ENCODE results near the gene ZBTB47.

ZBTB47 gene

GRCh38 chr3:42655331-42655888, 1.9 kb downstream of the ZBTB47 start:
- Histone ChIP-seq H3K4me1 (ENCODE audit: low read depth, poor library complexity, severe bottlenecking) (no peaks in the 10 kb centered on the region), H3K27ac (no peak overlapping the region), H4K20me1 (ENCODE audit: insufficient read depth) (no peaks in the 10 kb centered on the region), H3K4me3 (IDR thresholded peaks at IDR 0.05; ENCODE audit: insufficient read depth, low read depth, low read length) (no peak overlapping the region), H3K79me2 (ENCODE audit: insufficient read depth, low read depth) (no peaks in the 10 kb centered on the region), H2AFZ (ENCODE audit: low read depth) (no peak overlapping the region), H3K27me3 (ENCODE audit: insufficient read depth, low read depth) (no peaks in the 10 kb centered on the region), H3K36me3 (ENCODE audit: insufficient read depth) (no peaks in the 10 kb centered on the region), H3K9ac (no peak overlapping the region), H3K4me2 (no peak overlapping the region)
- TF ChIP-seq, protein P1, sequence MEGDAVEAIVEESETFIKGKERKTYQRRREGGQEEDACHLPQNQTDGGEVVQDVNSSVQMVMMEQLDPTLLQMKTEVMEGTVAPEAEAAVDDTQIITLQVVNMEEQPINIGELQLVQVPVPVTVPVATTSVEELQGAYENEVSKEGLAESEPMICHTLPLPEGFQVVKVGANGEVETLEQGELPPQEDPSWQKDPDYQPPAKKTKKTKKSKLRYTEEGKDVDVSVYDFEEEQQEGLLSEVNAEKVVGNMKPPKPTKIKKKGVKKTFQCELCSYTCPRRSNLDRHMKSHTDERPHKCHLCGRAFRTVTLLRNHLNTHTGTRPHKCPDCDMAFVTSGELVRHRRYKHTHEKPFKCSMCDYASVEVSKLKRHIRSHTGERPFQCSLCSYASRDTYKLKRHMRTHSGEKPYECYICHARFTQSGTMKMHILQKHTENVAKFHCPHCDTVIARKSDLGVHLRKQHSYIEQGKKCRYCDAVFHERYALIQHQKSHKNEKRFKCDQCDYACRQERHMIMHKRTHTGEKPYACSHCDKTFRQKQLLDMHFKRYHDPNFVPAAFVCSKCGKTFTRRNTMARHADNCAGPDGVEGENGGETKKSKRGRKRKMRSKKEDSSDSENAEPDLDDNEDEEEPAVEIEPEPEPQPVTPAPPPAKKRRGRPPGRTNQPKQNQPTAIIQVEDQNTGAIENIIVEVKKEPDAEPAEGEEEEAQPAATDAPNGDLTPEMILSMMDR (conservative IDR thresholded peaks at IDR 0.05; ENCODE audit: low read depth, low read length) = no peak

DNA sequence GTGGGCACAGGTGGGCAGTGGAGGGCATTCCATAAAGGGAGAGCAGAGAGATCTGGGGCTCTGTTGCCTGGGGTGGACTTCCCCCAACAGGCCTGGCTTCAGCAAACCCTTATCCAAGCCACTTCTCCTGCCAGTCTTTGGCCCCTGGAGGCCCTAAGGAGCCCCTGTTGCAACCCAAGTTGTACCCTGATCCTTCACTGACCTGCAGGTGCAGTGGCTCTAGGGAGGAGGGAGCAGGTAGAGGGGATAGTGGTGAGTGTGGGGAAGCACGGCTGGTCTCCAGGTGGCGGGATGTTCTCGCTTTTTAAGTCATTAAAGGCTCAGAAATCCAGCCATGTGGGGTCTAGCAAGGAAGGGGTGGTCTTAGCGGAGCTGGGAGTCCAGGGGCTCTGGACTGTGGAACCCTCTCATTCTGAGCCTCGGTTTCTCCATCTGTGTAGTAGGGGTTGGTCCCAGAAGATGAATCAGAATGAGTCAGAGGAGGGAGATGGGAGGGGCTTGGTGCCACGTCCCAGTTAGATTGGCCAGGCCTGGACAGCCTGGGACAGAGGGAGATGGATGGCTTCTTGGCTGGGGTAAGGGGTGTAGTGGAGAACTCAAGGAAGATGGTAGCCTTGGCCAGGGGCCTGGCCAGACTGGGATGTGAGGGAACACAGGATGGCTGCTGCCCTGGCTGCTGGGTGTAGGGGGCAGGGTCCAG, 2.6 kb downstream of the ZBTB47 start:
- Histone ChIP-seq H3K36me3 (ENCODE audit: insufficient read depth) (no peaks in the 10 kb centered on the region), H3K4me3 (IDR thresholded peaks at IDR 0.05; ENCODE audit: insufficient read depth, low read depth, low read length) (no peak overlapping the region), H3K27ac (no peak overlapping the region), H3K4me2 (no peak overlapping the region), H3K9ac (no peak overlapping the region), H3K27me3 (ENCODE audit: insufficient read depth, low read depth) (no peaks in the 10 kb centered on the region), H4K20me1 (ENCODE audit: insufficient read depth) (no peaks in the 10 kb centered on the region), H3K79me2 (ENCODE audit: insufficient read depth, low read depth) (no peaks in the 10 kb centered on the region), H3K4me1 (ENCODE audit: low read depth, poor library complexity, severe bottlenecking) (no peaks in the 10 kb centered on the region), H2AFZ (ENCODE audit: low read depth) (no peak overlapping the region)
- TF ChIP-seq, protein P1 (conservative IDR thresholded peaks at IDR 0.05; ENCODE audit: low read depth, low read length) = no peak

DNA sequence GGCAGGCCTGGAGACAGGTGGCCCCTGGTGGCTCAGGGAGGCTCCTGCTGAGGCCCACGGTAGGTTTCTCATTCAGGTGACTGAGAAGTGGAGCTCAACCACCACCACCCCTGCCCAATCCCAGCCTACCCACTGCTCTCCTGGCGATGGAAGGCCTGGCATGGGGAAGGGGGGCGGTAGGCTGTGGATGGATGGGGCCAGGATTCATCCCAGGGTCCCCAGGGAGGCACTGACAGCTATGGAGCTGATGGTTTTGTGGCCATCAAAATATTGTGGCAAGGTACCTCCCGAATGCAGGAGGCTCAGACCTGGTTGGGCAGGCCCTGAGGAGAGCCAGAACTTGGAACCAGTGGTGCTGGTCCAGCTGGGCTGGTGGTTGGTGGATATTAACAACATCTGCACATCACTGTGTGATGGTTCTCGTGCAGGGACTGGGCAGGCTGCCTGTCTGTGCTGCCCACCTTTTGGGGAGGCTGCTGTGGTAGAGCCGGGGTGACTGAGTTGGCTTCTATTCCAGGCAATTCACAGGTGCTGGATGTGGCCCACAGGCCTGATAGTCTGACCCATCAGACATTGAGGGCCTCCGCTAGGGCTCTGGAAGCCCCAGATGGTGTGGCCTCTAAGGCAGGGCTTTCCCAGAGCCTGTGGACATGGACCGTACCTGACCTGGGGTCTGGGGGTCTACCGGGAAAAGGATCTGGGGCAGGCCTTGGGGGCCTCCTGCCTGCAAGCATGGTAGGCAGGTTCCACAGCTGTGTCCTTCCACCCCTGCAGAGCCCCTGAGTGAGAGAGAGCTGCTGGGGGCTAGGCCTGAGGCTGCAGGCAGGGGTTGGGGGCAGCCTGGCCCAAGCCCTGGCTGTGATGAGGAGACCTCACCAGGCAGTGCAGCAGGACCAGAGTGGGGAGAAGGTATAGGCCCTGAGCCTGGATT, 3.4 kb downstream of the ZBTB47 start:
- no peak overlapping the region for H3K4me2 ChIP-seq
- H3K79me2 ChIP-seq (ENCODE audit: insufficient read depth, low read depth) = no peaks in the 10 kb centered on the region
- no peaks in the 10 kb centered on the region for H3K4me1 ChIP-seq (ENCODE audit: low read depth, poor library complexity, severe bottlenecking)
- H3K9ac ChIP-seq = no peak overlapping the region
- no peak overlapping the region for H3K4me3 ChIP-seq (IDR thresholded peaks at IDR 0.05; ENCODE audit: insufficient read depth, low read depth, low read length)
- no peak overlapping the region for H2AFZ ChIP-seq (ENCODE audit: low read depth)
- TF ChIP-seq, protein P1 (conservative IDR thresholded peaks at IDR 0.05; ENCODE audit: low read depth, low read length) = no peak
- no peaks in the 10 kb centered on the region for H3K36me3 ChIP-seq (ENCODE audit: insufficient read depth)
- H3K27ac ChIP-seq = no peak overlapping the region
- H4K20me1 ChIP-seq (ENCODE audit: insufficient read depth) = no peaks in the 10 kb centered on the region
- H3K27me3 ChIP-seq (ENCODE audit: insufficient read depth, low read depth) = no peaks in the 10 kb centered on the region

- Histone ChIP-seq H3K27me3 (ENCODE audit: insufficient read depth, low read depth) (no peaks in the 10 kb centered on the region), H3K4me2 (no peak overlapping the region), H3K4me3 (IDR thresholded peaks at IDR 0.05; ENCODE audit: insufficient read depth, low read depth, low read length) (no peak overlapping the region), H3K4me1 (ENCODE audit: low read depth, poor library complexity, severe bottlenecking) (no peaks in the 10 kb centered on the region), H3K36me3 (ENCODE audit: insufficient read depth) (no peaks in the 10 kb centered on the region), H3K9ac (no peak overlapping the region), H4K20me1 (ENCODE audit: insufficient read depth) (no peaks in the 10 kb centered on the region), H3K79me2 (ENCODE audit: insufficient read depth, low read depth) (no peaks in the 10 kb centered on the region), H3K27ac (no peak overlapping the region), H2AFZ (ENCODE audit: low read depth) (no peak overlapping the region)
- TF ChIP-seq, protein P1 (conservative IDR thresholded peaks at IDR 0.05; ENCODE audit: low read depth, low read length) = no peak
Measured at GRCh38 chr3:42657675-42658074, 4.2 kb downstream of the ZBTB47 start.
